Smooth muscle cell (in vitro differentiated cells): Measurements from ENCODE around the gene PRCD. TPM values are rescaled to one million over a fixed set of nuclear protein-coding genes. Genes with fewer than 3 reads are reported as not detected.

Experiments
- DNase-seq: peaks from one replicate; lab custom pipeline; 2025; ENCODE audit not compliant: unreplicated experiment; lab: John Stamatoyannopoulos, UW
- H2AFZ ChIP-seq: fragments of 200-600 bp; sonication (generic); 2 replicates; pipeline ENCODE4 v1.6.0; 2016; ENCODE audit warnings: antibody characterized with exemption, low read depth, mild to moderate bottlenecking
- H3F3A ChIP-seq: fragments of 200-600 bp; sonication (generic); 2 replicates; pipeline ENCODE4 v1.6.0; 2017; ENCODE audit warnings: antibody characterized with exemption, low read depth
- H3K27ac ChIP-seq: fragments of 200-600 bp; sonication (generic); 2 replicates; pipeline ENCODE4 v1.5.1; 2016; ENCODE audit warnings: low read depth, mild to moderate bottlenecking
- H3K27me3 ChIP-seq: fragments of 200-600 bp; sonication (generic); 2 replicates; pipeline ENCODE4 v1.6.1; 2016; ENCODE audit warnings: low read depth, mild to moderate bottlenecking
- H3K36me3 ChIP-seq: fragments of 200-600 bp; sonication (generic); 2 replicates; pipeline ENCODE4 v1.5.1; 2016; ENCODE audit warnings: low read depth
- H3K4me1 ChIP-seq: fragments of 200-600 bp; sonication (generic); 2 replicates; pipeline ENCODE4 v1.5.1; 2016; ENCODE audit warnings: low read depth
- H3K4me2 ChIP-seq: fragments of 200-600 bp; sonication (generic); 2 replicates; pipeline ENCODE4 v1.6.0; 2016; ENCODE audit warnings: mild to moderate bottlenecking
- H3K4me3 ChIP-seq: fragments of 200-600 bp; sonication (generic); 2 replicates; pipeline ENCODE4 v1.5.1; 2016; ENCODE audit warnings: mild to moderate bottlenecking
- H3K79me2 ChIP-seq: fragments of 200-600 bp; sonication (generic); 2 replicates; pipeline ENCODE4 v1.6.0; 2016; ENCODE audit warnings: low read depth, mild to moderate bottlenecking
- H3K9ac ChIP-seq: fragments of 200-600 bp; sonication (generic); 2 replicates; pipeline ENCODE4 v1.6.0; 2016; ENCODE audit warnings: low read depth
- H3K9me3 ChIP-seq: fragments of 200-600 bp; sonication (generic); replicated peaks from 2 replicates; pipeline ENCODE4 v1.5.1; 2016; ENCODE audit warnings: low read depth
- H4K20me1 ChIP-seq: fragments of 200-600 bp; sonication (generic); 2 replicates; pipeline ENCODE4 v1.6.0; 2016; ENCODE audit warnings: low read depth
- CTCF ChIP-seq: fragments of 200-600 bp; sonication (generic); IDR thresholded peaks from 2 replicates; pipeline ENCODE4 v1.5.1; 2017; ENCODE audit warnings: borderline replicate concordance, mild to moderate bottlenecking, antibody characterized with exemption; ENCODE audit not compliant: insufficient read depth, poor library complexity, severe bottlenecking
- WGBS: methylation state at CpG from one replicate; pipeline ENCODE4 v1.1.7; 2016; ENCODE audit warnings: low lambda C conversion rate; 5-methylcytosine and 5-hydroxymethylcytosine counted together
- polyA plus RNA-seq: library from polyadenylated mRNA; unstranded; fragments of >200 nt; fragmentation: Nextera tagmentation; extraction: Ambion mirVana; gene quantifications from 2 replicates; pipeline ENCODE4 v1.2.1, GENCODE V29; 2016
- total RNA-seq: library from RNA; depleted of rRNA; stranded (reverse); fragments of >200 nt; gene quantifications from 2 replicates; pipeline ENCODE4 v1.2.3, GENCODE V29; 2014

The PRCD gene
- total and polyA plus RNA-seq, 2 experiments from 2014 or later: 0.31 to 5.8 TPM

GRCh38 chr17:76553178-76553908 is 13.5 kb downstream of the PRCD start:
- Histone ChIP-seq H3K4me2 (no peak overlapping the region), H3F3A (peaks cover 5% of the 10 kb centered on the region), H3K4me1 (peaks cover 7% of the 10 kb centered on the region), H3K9ac (no peak overlapping the region), H3K36me3 (no peaks in the 10 kb centered on the region), H3K4me3 (no peak overlapping the region), H4K20me1 (peaks cover 3% of the 10 kb centered on the region), H2AFZ (no peak overlapping the region), H3K79me2 (peaks cover 7% of the 10 kb centered on the region), H3K27me3 (no peaks in the 10 kb centered on the region), H3K9me3 (no peaks in the 10 kb centered on the region), H3K27ac (no peak overlapping the region)
- 91% methylated on average over 8 of the region's 8 CpGs for WGBS
- TF ChIP-seq CTCF: no peak
- DNase-seq: no peak

- 80% methylated on average over 6 of the region's 6 CpGs for WGBS
- no peak for TF ChIP-seq CTCF
- no peak overlapping the region for H3K9ac ChIP-seq
Measured at GRCh38 chr17:76554131-76554530, 14.3 kb downstream of the PRCD start.

DNA sequence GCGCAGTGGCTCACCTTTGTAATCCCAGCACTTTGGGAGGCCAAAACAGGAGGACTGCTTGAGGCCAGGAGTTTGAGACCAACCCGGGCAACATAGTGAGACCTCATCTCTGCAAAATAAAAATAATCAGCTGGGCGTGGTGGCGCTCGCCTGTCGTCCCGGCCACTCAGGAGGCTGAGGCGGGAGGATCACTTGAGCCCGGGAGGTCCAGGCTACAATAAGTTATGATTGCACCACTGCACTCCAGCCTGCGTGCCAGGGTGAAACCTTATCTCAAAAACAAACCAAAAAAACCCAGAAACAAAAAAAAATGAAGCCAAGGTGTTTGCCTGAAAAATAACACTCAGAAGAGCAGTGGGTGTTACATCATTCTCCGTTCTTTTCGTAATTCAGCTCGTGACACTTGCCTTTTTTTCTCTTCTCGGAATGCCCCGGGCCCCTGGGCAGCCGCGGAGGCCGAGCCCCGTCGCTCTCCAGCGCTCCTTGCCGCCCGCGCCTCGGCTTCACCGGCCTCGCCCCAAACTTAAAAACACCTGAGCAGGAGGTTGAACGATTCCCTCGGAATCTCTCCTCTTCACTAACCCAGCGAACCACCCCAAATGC is 17.0 kb downstream of the PRCD start:
- no peak for TF ChIP-seq CTCF
- no peak for DNase-seq
- WGBS: 30% methylated on average over 30 of the region's 30 CpGs
- Histone ChIP-seq H3K36me3 (no peaks in the 10 kb centered on the region), H3F3A (peaks cover 14% of the 10 kb centered on the region), H3K4me2 (peak overlapping the region; percentile 95), H3K9ac (peak overlapping the region; percentile 90), H3K27ac (peak overlapping the region; percentile 80), H3K9me3 (no peaks in the 10 kb centered on the region), H3K4me3 (peak overlapping the region; percentile 68), H3K4me1 (peaks cover 8% of the 10 kb centered on the region), H3K79me2 (peaks cover 37% of the 10 kb centered on the region), H4K20me1 (peaks cover 38% of the 10 kb centered on the region), H2AFZ (peak overlapping the region; percentile 98), H3K27me3 (no peaks in the 10 kb centered on the region)

More at GRCh38 chr17:76554131-76554530, 14.3 kb downstream of the PRCD start:
- H3K79me2 ChIP-seq: peaks cover 15% of the 10 kb centered on the region
- peaks cover 14% of the 10 kb centered on the region for H3K4me1 ChIP-seq
- peaks cover 5% of the 10 kb centered on the region for H3F3A ChIP-seq
- no peaks in the 10 kb centered on the region for H3K36me3 ChIP-seq
- no peaks in the 10 kb centered on the region for H3K27me3 ChIP-seq
- H3K9me3 ChIP-seq: no peaks in the 10 kb centered on the region
- no peak overlapping the region for H2AFZ ChIP-seq
- no peak overlapping the region for H3K27ac ChIP-seq
- H3K4me3 ChIP-seq: no peak overlapping the region
- H4K20me1 ChIP-seq: peaks cover 11% of the 10 kb centered on the region
- H3K4me2 ChIP-seq: no peak overlapping the region
- DNase-seq: no peak
